Measurements from ENCODE around the gene ABCB6.

ABCB6 gene

GRCh38 chr2:219199470-219200211 is 19.1 kb downstream of the ABCB6 start:
- no peak overlapping the region for H3K9ac ChIP-seq (ENCODE audit: low read length in 5 of 5)
- H3K27ac ChIP-seq (ENCODE audit: low read depth, low read length): no peak overlapping the region
- no peaks in the 10 kb centered on the region for H3K36me3 ChIP-seq (ENCODE audit: control insufficient read depth in 5 of 5, insufficient read depth in 5 of 5, low read length in 5 of 5)
- H3K4me3 ChIP-seq (ENCODE audit: low read depth in 1 of 5, low read length in 5 of 5): no peak overlapping the region
- peaks cover 0 to 12% (median 7%) of the 10 kb centered on the region in 5 donors for H3K4me1 ChIP-seq (ENCODE audit: control insufficient read depth in 5 of 5, insufficient read depth in 5 of 5, low read length in 5 of 5)
- H3K9me3 ChIP-seq (ENCODE audit: control insufficient read depth in 5 of 5, low read length in 5 of 5): no peaks in the 10 kb centered on the region
- H3K27me3 ChIP-seq (ENCODE audit: control insufficient read depth in 5 of 5, insufficient read depth in 4 of 5, low read length in 5 of 5): peaks cover 0 to 3% (median 0%) of the 10 kb centered on the region in 5 donors

GRCh38 chr2:219198974-219199373 is 19.8 kb downstream of the ABCB6 start:
- H3K27ac ChIP-seq (ENCODE audit: low read depth, low read length): no peak overlapping the region
- no peak overlapping the region for H3K9ac ChIP-seq (ENCODE audit: low read length in 5 of 5)

GRCh38 chr2:219197388-219197787 is 21.4 kb downstream of the ABCB6 start:
- no peak overlapping the region for H3K4me3 ChIP-seq (ENCODE audit: low read depth in 1 of 5, low read length in 5 of 5)
- H3K36me3 ChIP-seq (ENCODE audit: control insufficient read depth in 5 of 5, insufficient read depth in 5 of 5, low read length in 5 of 5): no peaks in the 10 kb centered on the region
- peaks cover 0 to 3% (median 0%) of the 10 kb centered on the region in 5 donors for H3K27me3 ChIP-seq (ENCODE audit: control insufficient read depth in 5 of 5, insufficient read depth in 4 of 5, low read length in 5 of 5)
- peaks cover 0 to 12% (median 7%) of the 10 kb centered on the region in 5 donors for H3K4me1 ChIP-seq (ENCODE audit: control insufficient read depth in 5 of 5, insufficient read depth in 5 of 5, low read length in 5 of 5)
- H3K9ac ChIP-seq (ENCODE audit: low read length in 5 of 5): no peak overlapping the region
- no peaks in the 10 kb centered on the region for H3K9me3 ChIP-seq (ENCODE audit: control insufficient read depth in 5 of 5, low read length in 5 of 5)
- H3K27ac ChIP-seq (ENCODE audit: low read depth, low read length): no peak overlapping the region

More at GRCh38 chr2:219198974-219199373, 19.8 kb downstream of the ABCB6 start:
- no peaks in the 10 kb centered on the region for H3K36me3 ChIP-seq (ENCODE audit: control insufficient read depth in 5 of 5, insufficient read depth in 5 of 5, low read length in 5 of 5)
- no peak overlapping the region for H3K4me3 ChIP-seq (ENCODE audit: low read depth in 1 of 5, low read length in 5 of 5)
- peaks cover 0 to 3% (median 0%) of the 10 kb centered on the region in 5 donors for H3K27me3 ChIP-seq (ENCODE audit: control insufficient read depth in 5 of 5, insufficient read depth in 4 of 5, low read length in 5 of 5)
- no peaks in the 10 kb centered on the region for H3K9me3 ChIP-seq (ENCODE audit: control insufficient read depth in 5 of 5, low read length in 5 of 5)
- H3K4me1 ChIP-seq (ENCODE audit: control insufficient read depth in 5 of 5, insufficient read depth in 5 of 5, low read length in 5 of 5): peaks cover 0 to 12% (median 7%) of the 10 kb centered on the region in 5 donors

- no peak overlapping the region for H3K4me3 ChIP-seq (ENCODE audit: low read depth in 1 of 5, low read length in 5 of 5)
Measured at GRCh38 chr2:219186754-219187456, 31.9 kb downstream of the ABCB6 start.

GRCh38 chr2:219184121-219184520 is 34.6 kb downstream of the ABCB6 start:
- peaks cover 12 to 58% (median 54%) of the 10 kb centered on the region in 5 donors for H3K36me3 ChIP-seq (ENCODE audit: control insufficient read depth in 5 of 5, insufficient read depth in 5 of 5, low read length in 5 of 5)
- no peaks in the 10 kb centered on the region for H3K27me3 ChIP-seq (ENCODE audit: control insufficient read depth in 5 of 5, insufficient read depth in 4 of 5, low read length in 5 of 5)
- H3K9ac ChIP-seq (ENCODE audit: low read length in 5 of 5): no peak overlapping the region
- H3K27ac ChIP-seq (ENCODE audit: low read depth, low read length): no peak overlapping the region
- peaks cover 0 to 18% (median 6%) of the 10 kb centered on the region in 5 donors for H3K4me1 ChIP-seq (ENCODE audit: control insufficient read depth in 5 of 5, insufficient read depth in 5 of 5, low read length in 5 of 5)
- H3K4me3 ChIP-seq (ENCODE audit: low read depth in 1 of 5, low read length in 5 of 5): no peak overlapping the region
- no peaks in the 10 kb centered on the region for H3K9me3 ChIP-seq (ENCODE audit: control insufficient read depth in 5 of 5, low read length in 5 of 5)

More at GRCh38 chr2:219186754-219187456, 31.9 kb downstream of the ABCB6 start:
- H3K27ac ChIP-seq (ENCODE audit: low read depth, low read length): no peak overlapping the region
- no peaks in the 10 kb centered on the region for H3K9me3 ChIP-seq (ENCODE audit: control insufficient read depth in 5 of 5, low read length in 5 of 5)
- no peak overlapping the region for H3K9ac ChIP-seq (ENCODE audit: low read length in 5 of 5)
- peaks cover 0 to 10% (median 0%) of the 10 kb centered on the region in 5 donors for H3K4me1 ChIP-seq (ENCODE audit: control insufficient read depth in 5 of 5, insufficient read depth in 5 of 5, low read length in 5 of 5)
- no peaks in the 10 kb centered on the region for H3K27me3 ChIP-seq (ENCODE audit: control insufficient read depth in 5 of 5, insufficient read depth in 4 of 5, low read length in 5 of 5)
- H3K36me3 ChIP-seq (ENCODE audit: control insufficient read depth in 5 of 5, insufficient read depth in 5 of 5, low read length in 5 of 5): peaks cover 12 to 33% (median 30%) of the 10 kb centered on the region in 5 donors

- Histone ChIP-seq H3K36me3 (ENCODE audit: control insufficient read depth in 5 of 5, insufficient read depth in 5 of 5, low read length in 5 of 5) (peaks cover 12 to 58% (median 54%) of the 10 kb centered on the region in 5 donors), H3K27me3 (ENCODE audit: control insufficient read depth in 5 of 5, insufficient read depth in 4 of 5, low read length in 5 of 5) (no peaks in the 10 kb centered on the region), H3K9ac (ENCODE audit: low read length in 5 of 5) (no peak overlapping the region), H3K9me3 (ENCODE audit: control insufficient read depth in 5 of 5, low read length in 5 of 5) (no peaks in the 10 kb centered on the region), H3K4me3 (ENCODE audit: low read depth in 1 of 5, low read length in 5 of 5) (no peak overlapping the region), H3K27ac (ENCODE audit: low read depth, low read length) (no peak overlapping the region), H3K4me1 (ENCODE audit: control insufficient read depth in 5 of 5, insufficient read depth in 5 of 5, low read length in 5 of 5) (peaks cover 0 to 24% (median 13%) of the 10 kb centered on the region in 5 donors)
Measured at GRCh38 chr2:219183151-219183772, 35.5 kb downstream of the ABCB6 start.

GRCh38 chr2:219182331-219183150 is 36.2 kb downstream of the ABCB6 start:
- Histone ChIP-seq H3K9ac (ENCODE audit: low read length in 5 of 5) (peak overlapping the region in 2 of 5 donors; percentile 11 to 35), H3K27ac (ENCODE audit: low read depth, low read length) (no peak overlapping the region), H3K4me3 (ENCODE audit: low read depth in 1 of 5, low read length in 5 of 5) (no peak overlapping the region), H3K27me3 (ENCODE audit: control insufficient read depth in 5 of 5, insufficient read depth in 4 of 5, low read length in 5 of 5) (no peaks in the 10 kb centered on the region), H3K36me3 (ENCODE audit: control insufficient read depth in 5 of 5, insufficient read depth in 5 of 5, low read length in 5 of 5) (peaks cover 12 to 58% (median 54%) of the 10 kb centered on the region in 5 donors), H3K9me3 (ENCODE audit: control insufficient read depth in 5 of 5, low read length in 5 of 5) (no peaks in the 10 kb centered on the region), H3K4me1 (ENCODE audit: control insufficient read depth in 5 of 5, insufficient read depth in 5 of 5, low read length in 5 of 5) (peaks cover under 1 to 25% (median 17%) of the 10 kb centered on the region in 5 donors)

GRCh38 chr2:219181531-219181930 is 37.2 kb downstream of the ABCB6 start:
- no peak overlapping the region for H3K9ac ChIP-seq (ENCODE audit: low read length in 5 of 5)
- H3K36me3 ChIP-seq (ENCODE audit: control insufficient read depth in 5 of 5, insufficient read depth in 5 of 5, low read length in 5 of 5): peaks cover 12 to 58% (median 54%) of the 10 kb centered on the region in 5 donors
- no peaks in the 10 kb centered on the region for H3K9me3 ChIP-seq (ENCODE audit: control insufficient read depth in 5 of 5, low read length in 5 of 5)
- no peak overlapping the region for H3K27ac ChIP-seq (ENCODE audit: low read depth, low read length)
- peaks cover 2 to 32% (median 26%) of the 10 kb centered on the region in 5 donors for H3K4me1 ChIP-seq (ENCODE audit: control insufficient read depth in 5 of 5, insufficient read depth in 5 of 5, low read length in 5 of 5)
- H3K27me3 ChIP-seq (ENCODE audit: control insufficient read depth in 5 of 5, insufficient read depth in 4 of 5, low read length in 5 of 5): no peaks in the 10 kb centered on the region
- no peak overlapping the region for H3K4me3 ChIP-seq (ENCODE audit: low read depth in 1 of 5, low read length in 5 of 5)

GRCh38 chr2:219180961-219181360 is 37.8 kb downstream of the ABCB6 start:
- no peaks in the 10 kb centered on the region for H3K9me3 ChIP-seq (ENCODE audit: control insufficient read depth in 5 of 5, low read length in 5 of 5)
- no peak overlapping the region for H3K9ac ChIP-seq (ENCODE audit: low read length in 5 of 5)
- no peak overlapping the region for H3K4me3 ChIP-seq (ENCODE audit: low read depth in 1 of 5, low read length in 5 of 5)
- peaks cover 12 to 58% (median 54%) of the 10 kb centered on the region in 5 donors for H3K36me3 ChIP-seq (ENCODE audit: control insufficient read depth in 5 of 5, insufficient read depth in 5 of 5, low read length in 5 of 5)
- no peaks in the 10 kb centered on the region for H3K27me3 ChIP-seq (ENCODE audit: control insufficient read depth in 5 of 5, insufficient read depth in 4 of 5, low read length in 5 of 5)
- H3K27ac ChIP-seq (ENCODE audit: low read depth, low read length): no peak overlapping the region
- peaks cover 2 to 36% (median 32%) of the 10 kb centered on the region in 5 donors for H3K4me1 ChIP-seq (ENCODE audit: control insufficient read depth in 5 of 5, insufficient read depth in 5 of 5, low read length in 5 of 5)
